Adrenal gland (tissue), 12 donors: ENCODE results near the gene PIP5K1C. TPM values are rescaled to one million over a fixed set of nuclear protein-coding genes. Genes with fewer than 3 reads are reported as not detected.

Source experiments
- DNase-seq, 7 donors: peaks; one replicate each; pipeline ENCODE4 v3.0.0-alpha.2; 2019 to 2020
- H3K27ac ChIP-seq, 5 donors: fragments of 200-600 bp; sonication (generic) in 4 of 5; 1 replicate in 3 of 5; 2 replicates in 2 of 5; pipeline versions ENCODE4 v1.5.1 to v1.8.0; 2016 to 2020; ENCODE audit warnings: mild to moderate bottlenecking in 1 of 5
- H3K27me3 ChIP-seq: fragments of 200-600 bp; 2 replicates; pipeline ENCODE4 v1.8.0; 2021
- H3K36me3 ChIP-seq, 2 donors: fragments of 200-600 bp; replicated peaks in 1 of 2; 1 replicate in 1 of 2; 2 replicates in 1 of 2; pipeline versions ENCODE4 v1.5.1 to v1.8.0; 2018 to 2022
- H3K4me1 ChIP-seq, 2 donors: fragments of 200-600 bp; replicated peaks in 1 of 2; 1 replicate in 1 of 2; 2 replicates in 1 of 2; pipeline versions ENCODE4 v1.5.1 to v1.8.0; 2018 to 2021
- H3K4me3 ChIP-seq, 4 donors: fragments of 200-600 bp; sonication (generic) in 3 of 4; one replicate each; pipeline ENCODE4 v1.5.1; 2016 to 2018
- H3K9me3 ChIP-seq, 3 donors: fragments of 200-600 bp; sonication (generic) in 1 of 3; replicated peaks in 1 of 3; 1 replicate in 2 of 3; 2 replicates in 1 of 3; pipeline versions ENCODE4 v1.5.1 to v1.8.0; 2016 to 2021
- CTCF ChIP-seq, 6 experiments: fragments of 450-650 bp in 4 of 6; fragments of 200-600 bp in 2 of 6; sonication (generic) in 1 of 6; IDR thresholded peaks; 1 replicate in 5 of 6; 2 replicates in 1 of 6; pipeline versions ENCODE4 v1.5.1 to v1.8.0; 2016 to 2021; ENCODE audit warnings: antibody characterized with exemption in 6 of 6, mild to moderate bottlenecking in 2 of 6, moderate library complexity in 1 of 6
- POLR2A ChIP-seq, 2 donors: fragments of 450-650 bp; IDR thresholded peaks; one replicate each; pipeline ENCODE4 v1.6.1; 2017; ENCODE audit warnings: antibody characterized with exemption in 2 of 2, mild to moderate bottlenecking in 2 of 2, moderate library complexity in 1 of 2
- WGBS, 4 donors: extraction: QIAGEN DNeasy Blood & Tissue Kit in 2 of 4; methylation state at CpG; one replicate each; pipeline versions ENCODE4 v1.1.5 to v1.1.7; 2013 to 2017; 5-methylcytosine and 5-hydroxymethylcytosine counted together
- intact Hi-C, 2 donors: fragments of 100-400 bp; cut with DNase I; formaldehyde crosslinking; loops; one replicate each; pipeline versions ENCODE4 v1.14.1 to v1.15.0; 2022 to 2023
- polyA plus RNA-seq, 3 donors: library from polyadenylated mRNA; stranded (reverse); fragments of 200-250 nt in 2 of 3; fragments of 350-450 nt in 1 of 3; fragmentation: Illumina TruSeq in 1 of 3; extraction: RNeasy Lipid Tissue Mini Kit (QIAGEN cat#74804) in 1 of 3; gene quantifications; one replicate each; pipeline ENCODE4 v1.2.3, GENCODE V29; 2013 to 2014
- total RNA-seq, 9 donors: library from RNA; depleted of rRNA in 4 of 9; stranded (reverse); fragments of >200 nt in 4 of 9; fragments of 120-200 nt in 1 of 9; fragmentation: NEBNext Ultra II Directional in 1 of 9; extraction: Animal tissue kit (Norgen Biotek cat#: 25700) in 1 of 9; gene quantifications; one replicate each; pipeline versions ENCODE4 v1.1.0 to v1.2.4, GENCODE V29; 2013 to 2023
- donor health status: healthy with polysubstance abuse.
- donor health status: Bipolar disorder and iron deficiency.
- donor health status: DM: yes; HTN: yes; CAD: no.
- donor health status: DM: no; HTN: no; CAD: no.
- donor health status: DM: no; HTN: no; CAD: no.
- donor health status: DM: yes; HTN: yes; CAD: no.

The PIP5K1C gene
- total and polyA plus RNA-seq, 12 donors = 4.0 to 44.7 (median 31.0) TPM

DNA sequence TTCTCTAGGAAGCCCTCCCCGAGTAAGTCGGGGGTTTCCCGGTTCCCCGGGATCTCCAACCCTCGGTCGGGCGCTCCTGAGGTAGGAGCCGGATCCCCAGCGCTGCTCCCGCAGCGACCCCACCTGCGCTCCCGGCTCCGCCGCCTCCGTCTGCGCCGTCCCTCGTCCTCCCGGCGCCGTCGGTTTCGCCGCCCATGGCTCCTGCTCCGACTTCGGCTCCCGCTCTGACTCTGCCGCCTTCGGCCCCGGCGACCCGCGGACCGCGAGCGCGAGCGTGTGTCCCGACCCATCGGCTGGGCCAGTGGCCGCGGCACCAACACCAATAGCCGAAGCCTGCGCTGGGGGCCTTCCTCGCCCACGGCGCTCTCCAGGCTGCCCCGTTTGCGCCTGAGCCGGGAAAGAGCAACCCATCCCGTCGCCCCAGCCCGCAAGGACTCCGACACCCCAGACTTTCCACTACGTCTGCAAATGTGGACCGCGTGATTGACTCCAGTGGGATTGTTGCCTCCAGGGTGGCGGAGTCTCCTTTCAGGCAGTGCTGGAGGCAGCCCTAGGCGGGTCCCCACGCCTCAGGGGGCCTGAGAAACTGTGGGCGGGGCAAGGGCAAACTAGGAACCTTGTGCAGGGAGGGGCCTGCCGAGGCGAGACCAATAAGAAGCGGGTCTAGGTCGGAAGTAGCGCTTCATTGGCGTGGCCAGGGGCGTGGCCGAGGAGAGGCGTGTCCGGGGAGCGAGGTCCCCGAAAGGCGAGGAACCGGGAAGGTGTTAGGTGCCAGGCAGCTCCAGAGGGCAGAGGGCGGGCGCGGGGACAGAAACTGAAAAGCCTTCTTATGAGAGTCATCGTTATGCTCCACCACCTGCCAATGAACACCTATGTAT lies 73.6 kb downstream of the PIP5K1C start, which contains the start of gene CACTIN:
Gene CACTIN, minus strand, starts transcription at position 318 of the 878 bp plus-strand sequence. Its CDS starts 28 bp downstream, at position 290.
- WGBS, 4 donors = 0% methylated on average over 29 to 80 of the region's 80 CpGs
- intact Hi-C loops = loop anchor here in 1 of 2 donors (10.0 kb wide), 1 partner anchor 312 kb away; no protein-coding TSS in a partner anchor

DNA sequence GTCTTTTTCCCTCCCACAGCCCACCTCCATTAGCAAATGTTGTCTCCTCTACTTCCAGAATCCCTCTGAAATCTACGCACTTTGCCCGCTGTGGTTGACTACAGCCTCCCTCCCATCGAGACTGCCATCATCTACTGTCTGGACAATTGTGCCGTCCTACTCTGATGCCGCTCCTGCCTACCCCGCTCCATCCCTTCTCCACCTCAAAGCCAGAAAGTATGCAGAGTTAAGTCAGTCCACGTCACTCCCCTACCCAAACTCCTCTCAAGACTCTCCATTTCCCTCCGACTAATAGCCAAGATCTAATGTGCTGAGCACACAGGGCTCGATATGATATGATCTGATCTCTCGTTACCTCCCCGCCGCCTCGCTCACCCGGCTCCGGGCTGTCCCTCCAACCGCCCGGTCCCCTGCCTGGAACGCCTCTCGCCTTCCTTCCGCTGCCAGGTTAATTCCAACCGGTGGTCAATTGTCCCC lies 74.2 kb downstream of the PIP5K1C start:
- Histone ChIP-seq H3K4me3 (peak overlapping the region; percentile 68 to 96 (median 82)), H3K27me3 (no peaks in the 10 kb centered on the region), H3K36me3 (peaks cover 0 to 11% of the 10 kb centered on the region in 2 donors), H3K4me1 (peaks cover 6 to 22% of the 10 kb centered on the region in 2 donors), H3K9me3 (no peaks in the 10 kb centered on the region), H3K27ac (peak overlapping the region; percentile 78 to 96 (median 91))
- TF ChIP-seq POLR2A (IDR thresholded peaks at IDR 0.05) (no peak), CTCF (IDR thresholded peaks at IDR 0.05) (no peak)
- intact Hi-C loops = loop anchor here in 1 of 2 donors (10.0 kb wide), 1 partner anchor 311 kb away; no protein-coding TSS in a partner anchor
- no peak for DNase-seq
- WGBS, 4 donors = 1 to 2% (median 2%) methylated on average over 16 to 21 of the region's 21 CpGs

More for the DNA sequence above, 73.6 kb downstream of the PIP5K1C start, which contains the start of gene CACTIN:
- peak within 1 kb of the TSS; percentile 78 to 96 (median 91) for H3K27ac ChIP-seq
- DNase-seq = peak; percentile 98 to 99 (median 99)
- H3K27me3 ChIP-seq = no peaks in the 10 kb centered on the region
- H3K36me3 ChIP-seq = peaks cover 0 to 11% of the 10 kb centered on the region in 2 donors
- TF ChIP-seq CTCF (IDR thresholded peaks at IDR 0.05) (no peak), POLR2A (IDR thresholded peaks at IDR 0.05) (peak; percentile 66 to 80)
- H3K4me3 ChIP-seq = peak within 1 kb of the TSS; percentile 68 to 96 (median 82)
- H3K4me1 ChIP-seq = peaks cover 6 to 22% of the 10 kb centered on the region in 2 donors
- H3K9me3 ChIP-seq = no peaks in the 10 kb centered on the region

GRCh38 chr19:3623716-3624115 lies 76.6 kb downstream of the PIP5K1C start:
- Histone ChIP-seq H3K9me3 (no peaks in the 10 kb centered on the region), H3K4me3 (no peak overlapping the region), H3K27ac (no peak overlapping the region), H3K27me3 (no peaks in the 10 kb centered on the region), H3K36me3 (peaks cover 0 to 11% of the 10 kb centered on the region in 2 donors), H3K4me1 (peaks cover 6 to 22% of the 10 kb centered on the region in 2 donors)
- TF ChIP-seq CTCF (IDR thresholded peaks at IDR 0.05) (no peak), POLR2A (IDR thresholded peaks at IDR 0.05) (no peak)
- intact Hi-C loops = loop anchor here in 1 of 2 donors (10.0 kb wide), 1 partner anchor 309 kb away; no protein-coding TSS in a partner anchor
- no peak for DNase-seq
- WGBS, 4 donors = 92 to 95% (median 93%) methylated on average over 30 to 34 of the region's 34 CpGs

DNA sequence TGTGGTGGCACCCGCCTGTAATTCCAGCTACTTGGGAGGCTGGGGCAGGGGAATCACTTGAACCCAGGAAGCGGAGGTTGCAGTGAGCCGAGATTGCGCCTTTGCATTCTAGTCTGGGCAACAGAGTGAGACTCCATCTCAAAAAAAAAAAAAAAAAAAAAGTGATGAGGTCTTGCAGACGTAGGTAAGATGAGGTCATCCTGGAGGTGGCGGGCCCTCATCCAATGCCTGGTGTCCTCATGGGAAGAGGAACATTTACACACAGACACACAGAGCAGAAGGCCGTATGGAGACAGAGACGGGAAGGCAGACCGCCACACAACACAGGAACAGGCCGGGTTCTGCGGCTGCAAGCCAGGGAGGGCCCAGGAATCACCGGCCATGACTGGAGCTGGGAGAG lies 78.0 kb downstream of the PIP5K1C start:
- WGBS, 4 donors = 84 to 94% (median 87%) methylated on average over 10 to 12 of the region's 12 CpGs
- Histone ChIP-seq H3K4me3 (no peak overlapping the region), H3K9me3 (no peaks in the 10 kb centered on the region), H3K27me3 (no peaks in the 10 kb centered on the region), H3K36me3 (peaks cover 0 to 11% of the 10 kb centered on the region in 2 donors), H3K27ac (no peak overlapping the region), H3K4me1 (peaks cover 6 to 24% of the 10 kb centered on the region in 2 donors)
- intact Hi-C loops = loop anchor here in 1 of 2 donors (10.0 kb wide), 1 partner anchor 307 kb away; no protein-coding TSS in a partner anchor
- no peak for DNase-seq
- TF ChIP-seq CTCF (IDR thresholded peaks at IDR 0.05) = no peak
- TF ChIP-seq POLR2A (IDR thresholded peaks at IDR 0.05) = no peak
